ENCODE data around the gene SLFNL1. TPM values are rescaled to one million over a fixed set of nuclear protein-coding genes. Genes with fewer than 3 reads are reported as not detected.

Gene SLFNL1
- polyA plus RNA-seq, 12 donors: 0.27 to 0.95 (median 0.46) TPM; not detected in 2

Other genes with a start within 250 kb of the SLFNL1 start
- 10 to 100 TPM in 10 of 12 donors, 1 to 10 TPM in 1, not detected in 1; 9.0 to 36.6 (median 23.6) TPM for gene KCNQ4, start 237.9 kb downstream of the SLFNL1 start, polyA plus RNA-seq (ENCODE audit: insufficient read length in 12 of 12)
- gene CITED4, start 159.4 kb downstream of the SLFNL1 start, polyA plus RNA-seq (ENCODE audit: insufficient read length in 12 of 12): 1 to 10 TPM in 6 of 12 donors, under 1 TPM in 4, not detected in 2; 0.80 to 3.8 (median 1.1) TPM
- gene CTPS1, start 42.0 kb downstream of the SLFNL1 start, polyA plus RNA-seq (ENCODE audit: insufficient read length in 12 of 12): 10 to 100 TPM in 11 of 12 donors, not detected in 1; 13.2 to 27.5 (median 20.3) TPM
- 10 to 100 TPM in 11 of 12 donors, not detected in 1; 30.5 to 55.9 (median 33.9) TPM for gene SCMH1, start 220.6 kb upstream of the SLFNL1 start, polyA plus RNA-seq (ENCODE audit: insufficient read length in 12 of 12)

Measured in muscle of arm (tissue), 12 donors.